GM19238 (cell line): ENCODE results near the gene DLEC1.
"Not testable (repeated sequence)": the region's sequence is repeated elsewhere in the genome, so short reads cannot be mapped to it uniquely, and the experiment has no call there.

ENCODE experiments used
- DNase-seq: peaks from one replicate; pipeline ENCODE4 v3.0.0; 2011; ENCODE audit warnings: low spot score; ENCODE audit not compliant: insufficient read length

The DLEC1 gene

GRCh38 chr3:38018296-38019266, 20.4 kb upstream of the DLEC1 start:
- DNase-seq: no peak

GRCh38 chr3:38019658-38020341, 19.2 kb upstream of the DLEC1 start:
- DNase-seq: no peak

GRCh38 chr3:38020342-38020726, 18.7 kb upstream of the DLEC1 start:
- DNase-seq: no peak

- no peak for DNase-seq
Measured at GRCh38 chr3:38021196-38021595, 17.8 kb upstream of the DLEC1 start.

GRCh38 chr3:38022301-38022700, 16.7 kb upstream of the DLEC1 start:
- no peak for DNase-seq

- no peak for DNase-seq
Measured at GRCh38 chr3:38022896-38023709, 15.9 kb upstream of the DLEC1 start.

GRCh38 chr3:38026856-38027255, 12.2 kb upstream of the DLEC1 start:
- DNase-seq: no peak

- DNase-seq: no peak
Measured at GRCh38 chr3:38027466-38028465, 11.2 kb upstream of the DLEC1 start.

GRCh38 chr3:38028621-38029361, 10.2 kb upstream of the DLEC1 start:
- DNase-seq: no peak

GRCh38 chr3:38029400-38030125, 9.4 kb upstream of the DLEC1 start, which contains the start of gene PLCD1:
TSS of gene PLCD1 (minus strand) at chr3:38029642. CDS start at chr3:38029539, 103 bp downstream.
- DNase-seq: no peak

- no peak for DNase-seq
Measured at GRCh38 chr3:38030126-38031021, 8.6 kb upstream of the DLEC1 start.

- DNase-seq: no peak
Measured at GRCh38 chr3:38031022-38031994, 7.7 kb upstream of the DLEC1 start.

- no peak for DNase-seq
Measured at GRCh38 chr3:38032328-38032865, 6.6 kb upstream of the DLEC1 start.

GRCh38 chr3:38033586-38033985, 5.4 kb upstream of the DLEC1 start:
- DNase-seq: not testable (repeated sequence)

GRCh38 chr3:38034335-38034734, 4.7 kb upstream of the DLEC1 start:
- not testable (repeated sequence) for DNase-seq

GRCh38 chr3:38036286-38036685, 2.7 kb upstream of the DLEC1 start:
- DNase-seq: no peak
